GM21367 (cell line): Measurements from ENCODE around the gene CYS1.

ENCODE experiments used
- ATAC-seq: cut with Tn5 transposase; IDR thresholded peaks from one replicate; pipeline ENCODE4 v1.9.1; 2021; ENCODE audit not compliant: unreplicated experiment

Gene CYS1

DNA sequence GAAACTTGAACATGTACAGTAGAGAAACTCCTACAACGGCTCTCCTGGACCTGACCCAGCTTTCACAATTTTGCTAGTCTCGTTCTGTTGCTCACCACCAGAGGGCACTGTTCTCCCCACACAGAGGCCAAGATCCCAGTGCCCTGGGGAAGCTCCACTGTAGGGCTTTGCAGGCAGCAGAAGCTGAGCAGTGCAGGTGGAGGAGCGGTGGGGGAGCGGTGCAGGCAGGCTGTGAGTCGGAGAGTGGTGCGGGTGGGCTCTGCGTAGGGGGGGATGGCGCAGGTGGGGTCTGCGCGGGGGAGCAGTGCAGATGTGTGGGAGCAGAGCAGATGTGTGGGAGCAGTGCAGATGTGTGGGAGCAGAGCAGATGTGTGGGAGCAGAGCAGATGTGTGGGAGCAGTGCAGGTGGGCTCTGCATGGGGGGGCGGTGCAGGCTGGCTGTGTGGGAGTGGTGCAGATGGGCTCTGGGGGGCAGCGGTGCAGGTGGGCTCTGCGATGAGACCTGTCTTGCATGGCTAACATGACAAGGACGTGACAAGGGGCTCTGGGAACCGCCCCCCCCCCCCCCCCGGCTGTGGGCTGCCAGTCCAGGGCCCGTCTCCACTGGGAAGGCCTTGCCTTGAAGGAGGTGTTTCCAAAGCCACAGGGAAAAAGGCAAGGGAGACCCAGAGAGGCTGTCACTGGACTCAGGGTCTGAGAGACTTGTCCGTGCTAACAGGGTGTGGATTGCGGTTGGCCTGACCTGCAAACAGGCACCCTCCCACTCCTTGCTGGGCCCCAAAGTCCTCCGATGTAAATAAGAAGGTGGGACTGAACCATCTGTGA is 7.3 kb downstream of the CYS1 start:
- no peak for ATAC-seq

DNA sequence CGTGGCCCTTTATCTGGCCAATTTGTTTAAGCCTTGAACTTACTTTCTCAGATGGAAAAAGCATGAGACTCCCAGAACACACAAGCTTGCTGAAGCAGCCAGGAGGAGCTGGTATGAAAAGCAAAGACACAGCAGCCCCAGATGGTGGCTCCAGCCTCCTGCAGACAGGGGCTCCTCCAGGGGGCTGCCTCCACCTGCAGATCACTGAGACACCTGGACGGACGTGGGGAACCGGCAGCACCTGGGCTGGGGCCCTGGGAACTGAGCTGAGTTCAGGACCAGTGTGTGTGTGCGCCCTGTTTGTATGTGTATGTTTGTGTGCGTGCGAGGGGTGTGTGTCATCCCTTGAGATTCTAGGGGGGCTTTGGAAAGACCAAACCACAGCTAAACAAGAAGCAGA is 8.6 kb downstream of the CYS1 start:
- ATAC-seq, result no peak

DNA sequence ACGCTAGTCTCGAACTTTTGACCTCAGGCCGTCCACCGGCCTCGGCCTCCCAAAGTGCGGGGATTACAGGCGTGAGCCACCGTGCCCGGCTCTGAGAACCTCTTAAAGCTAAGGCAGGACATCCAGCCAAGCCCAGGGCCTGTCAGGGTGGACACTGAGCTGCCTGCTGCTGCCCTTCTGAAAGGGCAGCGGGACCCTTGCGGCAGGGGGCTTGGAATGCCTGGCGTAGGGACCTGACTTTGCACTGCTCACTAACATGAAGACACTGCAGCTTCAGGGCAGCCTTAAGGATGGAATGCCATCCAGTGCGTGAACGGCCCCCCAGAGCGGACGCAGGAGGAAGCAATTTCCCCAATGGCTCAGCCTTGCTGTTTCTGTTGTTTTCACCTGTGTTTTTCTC is 9.0 kb downstream of the CYS1 start:
- ATAC-seq, result no peak

DNA sequence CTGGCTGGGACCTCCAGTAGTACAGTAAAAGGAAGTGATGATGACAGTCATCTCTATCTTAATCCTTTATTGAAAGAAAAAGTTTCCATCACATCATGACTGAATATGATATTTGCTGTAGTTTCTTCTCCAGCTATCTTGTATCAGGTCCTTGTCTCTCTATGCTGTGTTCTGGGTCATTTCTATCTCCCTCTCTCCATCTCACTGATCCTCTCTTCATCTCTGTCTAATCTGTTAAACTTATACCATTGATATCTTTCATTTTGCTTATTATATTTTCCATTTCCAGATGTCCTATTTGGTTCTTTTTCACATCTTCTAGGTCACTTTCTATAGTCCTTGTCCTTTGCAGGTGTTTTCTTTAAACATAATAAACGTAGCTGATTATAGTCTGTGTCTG is 12.3 kb downstream of the CYS1 start:
- ATAC-seq, result no peak

DNA sequence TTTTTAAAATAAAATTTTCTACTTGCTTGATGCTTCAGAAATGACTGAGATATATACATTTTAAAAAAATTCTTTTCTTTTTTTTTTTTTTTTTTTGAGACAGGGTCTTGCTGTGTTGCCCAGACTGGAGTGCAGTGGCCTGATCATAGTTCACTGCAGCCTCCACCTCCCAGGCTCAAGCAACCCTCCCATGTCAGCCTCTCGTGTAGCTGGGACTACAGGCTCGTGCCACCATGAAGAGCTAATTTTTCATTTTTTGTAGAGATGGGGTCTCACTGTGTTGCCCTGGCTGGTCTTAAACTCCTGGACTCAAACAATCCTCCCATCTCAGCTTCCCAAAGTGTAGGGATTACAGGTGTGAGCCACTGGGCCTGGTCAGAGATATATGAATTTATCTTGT is 12.9 kb downstream of the CYS1 start:
- no peak for ATAC-seq

DNA sequence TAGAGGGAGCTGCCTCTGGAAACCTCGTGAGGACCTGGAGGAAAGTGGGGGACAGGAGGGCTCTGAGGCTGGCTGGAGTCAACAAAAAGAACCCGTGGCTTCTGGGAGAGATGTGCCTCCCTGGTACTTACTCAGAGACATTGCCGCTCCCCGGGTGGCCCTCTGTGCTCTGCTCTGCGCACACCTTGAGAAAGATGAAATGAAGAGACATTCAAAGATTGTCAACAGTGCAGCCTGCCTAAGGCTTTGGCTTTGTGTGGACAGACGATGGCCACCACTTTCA is 14.5 kb downstream of the CYS1 start:
- ATAC-seq, result no peak

DNA sequence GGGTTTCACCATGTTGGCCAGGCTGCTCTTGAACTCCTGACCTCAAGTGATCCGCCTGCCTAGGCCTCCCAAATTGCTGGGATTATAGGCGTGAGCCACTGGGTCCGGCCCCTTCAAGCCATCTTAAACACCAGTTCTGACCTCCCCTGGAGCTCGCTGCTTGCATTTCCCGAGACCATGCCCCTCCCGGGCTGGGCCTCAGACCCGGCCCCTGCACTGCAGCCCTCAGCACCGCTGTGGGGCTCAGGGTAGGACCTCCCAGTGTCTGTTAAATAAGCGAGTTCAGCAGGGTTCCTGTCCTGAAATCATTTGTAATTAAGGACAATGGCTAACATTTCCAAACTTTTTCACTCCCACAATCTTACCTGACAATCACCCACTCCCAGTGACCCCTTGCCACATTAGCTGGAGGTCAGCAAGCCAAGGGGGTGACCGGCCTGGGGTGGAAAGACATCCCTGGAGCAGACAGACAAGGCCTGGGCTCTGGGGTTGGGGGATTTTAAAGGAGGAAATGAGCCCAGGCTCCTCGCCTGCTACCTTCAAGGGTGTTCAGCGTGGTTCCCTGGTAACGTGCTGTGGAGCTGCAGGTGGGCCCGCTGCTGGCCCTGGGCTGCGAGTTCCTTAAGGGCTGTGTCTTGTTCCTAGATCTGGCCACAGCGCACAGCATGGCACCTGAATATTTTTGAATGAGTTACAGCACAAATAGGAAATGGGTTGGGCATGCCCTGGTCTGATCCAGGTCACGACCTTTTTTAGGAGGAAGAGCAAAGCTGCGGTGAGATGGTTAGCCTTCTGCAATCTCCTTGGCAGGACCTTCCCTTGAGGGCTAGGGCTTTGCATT is 15.1 kb downstream of the CYS1 start:
- ATAC-seq, result no peak

DNA sequence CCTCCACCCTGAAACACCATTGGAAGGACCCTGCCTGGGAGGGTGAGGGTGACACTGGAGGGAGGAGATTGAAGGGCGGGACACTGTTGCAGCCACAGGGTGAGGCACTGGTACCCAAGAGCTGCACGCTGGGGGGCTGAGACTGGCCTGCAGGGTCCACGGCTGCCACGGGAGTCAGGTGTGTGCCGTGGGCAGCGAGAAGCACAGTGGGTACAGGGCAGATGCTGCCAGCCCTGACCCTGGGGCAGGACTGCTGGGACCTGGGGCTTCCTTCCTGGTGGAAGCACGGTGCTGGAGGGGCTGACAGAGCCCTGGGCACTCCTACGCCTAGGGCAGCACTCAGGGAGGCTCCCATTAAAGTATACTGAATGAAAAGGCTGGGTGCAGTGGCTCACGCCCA is 16.6 kb downstream of the CYS1 start:
- no peak for ATAC-seq

DNA sequence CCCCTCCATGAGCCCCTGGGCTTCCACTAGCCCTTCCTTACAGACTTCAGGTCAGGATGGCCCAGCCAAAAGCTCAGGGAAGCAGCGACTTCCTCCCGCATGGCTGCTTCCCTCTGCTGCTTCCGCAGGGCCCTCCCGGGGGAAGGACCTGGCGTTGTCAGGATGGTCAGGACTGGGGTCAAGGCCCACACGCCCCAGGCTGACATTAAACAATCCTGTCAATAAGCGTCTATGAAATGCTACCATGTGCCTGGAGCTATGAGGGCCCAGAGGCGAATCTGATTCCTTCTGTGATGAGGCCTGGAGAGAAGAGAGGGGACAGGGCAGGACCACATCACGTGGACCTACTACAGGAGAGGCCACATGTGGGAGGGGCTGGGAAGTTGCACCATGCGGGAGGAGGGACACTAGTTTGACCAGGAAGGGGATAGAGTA is 17.3 kb downstream of the CYS1 start:
- no peak for ATAC-seq

DNA sequence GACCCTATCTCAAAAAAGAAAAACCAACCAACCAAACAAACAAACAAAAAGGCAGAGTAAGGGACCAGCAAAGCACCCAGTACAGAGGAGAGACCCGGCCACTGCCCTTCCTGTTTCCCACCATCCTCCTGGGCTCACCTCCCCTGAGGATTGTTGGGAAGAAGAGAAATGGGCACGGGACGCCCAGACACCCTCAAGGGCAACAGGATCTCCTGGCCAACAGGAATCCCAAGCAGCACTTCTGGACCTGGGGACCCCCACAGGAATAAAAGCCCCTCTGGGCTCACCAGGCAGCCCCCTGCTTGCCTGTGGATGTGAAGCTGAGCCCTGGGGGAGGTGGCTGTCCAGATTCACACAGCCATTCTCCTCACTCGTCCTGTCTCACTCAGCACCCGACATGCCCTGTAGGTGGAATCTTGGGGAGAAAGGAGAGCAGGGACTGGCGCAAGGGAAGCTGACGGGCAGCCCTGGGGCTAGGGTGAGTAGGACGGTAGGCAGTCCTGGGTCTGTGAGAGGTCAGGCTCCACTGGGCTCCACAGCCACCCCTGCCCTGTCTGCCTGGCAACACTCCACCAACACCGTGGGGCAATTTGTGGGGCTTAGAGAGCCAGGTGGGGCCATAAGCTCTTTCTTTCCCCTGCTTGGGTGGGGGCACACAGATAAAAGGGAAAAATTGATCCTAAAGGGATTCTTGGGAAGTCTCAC is 18.8 kb downstream of the CYS1 start:
- no peak for ATAC-seq

DNA sequence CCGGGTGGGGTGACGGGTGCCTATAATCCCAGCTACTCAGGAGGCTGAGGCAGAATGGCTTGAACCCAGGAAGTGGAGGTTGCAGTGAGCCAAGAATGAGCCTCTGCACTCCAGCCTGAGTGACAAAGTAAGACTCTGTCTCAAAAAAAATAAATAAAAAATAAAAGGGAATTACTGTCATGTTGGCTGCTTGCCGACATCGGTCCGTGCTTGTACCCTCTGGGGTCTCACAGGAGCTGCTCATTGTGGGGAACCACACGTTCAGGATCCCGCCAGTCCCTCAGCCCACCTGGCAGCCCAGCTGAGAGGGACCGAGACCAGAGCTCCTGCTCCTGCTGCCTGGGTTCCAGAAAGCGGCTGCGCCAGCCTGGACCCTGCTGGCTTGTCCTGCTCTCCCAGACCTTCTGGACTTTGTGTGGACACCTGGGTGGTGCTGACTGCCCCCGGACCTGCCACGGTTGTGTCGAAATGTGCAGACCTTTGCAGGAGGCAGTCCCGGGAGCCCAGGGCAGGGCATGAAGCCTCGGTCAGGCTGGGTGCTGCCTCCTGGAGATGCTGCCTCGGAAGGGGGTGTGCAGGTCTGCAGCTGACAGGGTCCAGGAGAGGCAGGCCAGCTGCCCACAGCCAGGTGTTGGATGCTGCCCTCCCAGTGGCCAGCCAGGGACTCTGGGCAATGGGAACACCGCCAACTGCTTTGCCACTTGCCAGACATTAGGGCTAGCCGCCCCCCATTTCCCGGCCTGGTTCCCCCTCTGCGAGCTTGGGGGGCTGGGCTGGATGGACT is 20.5 kb downstream of the CYS1 start:
- no peak for ATAC-seq

DNA sequence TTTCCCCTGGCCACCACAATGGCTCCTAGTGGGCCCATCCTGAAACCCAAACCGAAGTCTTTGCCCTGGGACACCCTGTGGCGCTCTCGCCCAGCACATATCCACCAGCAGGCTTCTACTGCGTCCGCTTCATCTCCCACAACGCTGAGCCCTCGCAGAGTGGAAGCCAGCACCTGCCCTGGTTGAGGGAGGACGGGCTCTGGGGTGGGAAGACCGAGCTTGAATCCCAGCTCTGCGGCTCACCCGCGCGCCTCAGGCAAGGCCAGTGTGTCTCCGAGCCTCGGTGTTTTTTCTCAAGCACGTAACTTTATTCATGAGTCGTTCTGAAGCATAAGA is 21.2 kb downstream of the CYS1 start:
- ATAC-seq, result no peak

DNA sequence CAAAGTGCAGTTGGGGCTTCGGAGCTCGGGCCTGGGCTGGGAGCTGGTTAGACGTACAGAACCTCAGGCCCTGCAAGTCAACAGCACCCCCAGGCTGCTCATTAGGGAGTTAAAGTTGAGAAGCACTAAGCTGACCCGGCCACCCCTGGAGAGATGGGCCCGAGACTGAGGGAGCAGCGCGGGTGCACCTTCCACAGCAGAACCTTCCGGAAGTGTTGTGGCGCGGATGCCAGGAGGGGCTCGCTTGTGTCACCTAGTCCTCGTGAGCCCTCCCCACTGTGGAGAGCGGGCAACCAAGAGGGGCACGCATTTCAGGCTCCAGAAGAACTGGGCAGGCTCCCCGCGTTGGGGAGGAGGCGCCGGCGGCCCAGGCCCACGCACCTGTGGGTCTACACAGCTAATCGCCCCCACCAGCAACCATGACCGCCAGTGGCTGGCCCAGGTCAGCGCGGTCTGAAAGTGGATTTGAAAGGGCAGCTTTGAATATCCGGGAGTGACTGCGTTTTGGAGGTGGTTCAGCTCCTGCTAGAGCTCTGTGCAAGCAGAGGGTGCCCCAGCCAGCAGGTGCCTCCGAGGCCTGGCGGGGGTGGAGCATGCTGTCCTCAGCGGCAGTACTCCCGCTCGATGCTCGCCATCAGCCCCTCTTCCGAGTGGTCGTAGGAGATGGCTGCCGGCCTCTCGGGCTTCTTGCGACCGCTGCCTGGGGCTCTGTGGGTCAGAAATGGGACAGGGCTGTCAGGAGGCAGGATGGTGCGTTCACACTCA is 21.8 kb downstream of the CYS1 start:
- ATAC-seq, result no peak

DNA sequence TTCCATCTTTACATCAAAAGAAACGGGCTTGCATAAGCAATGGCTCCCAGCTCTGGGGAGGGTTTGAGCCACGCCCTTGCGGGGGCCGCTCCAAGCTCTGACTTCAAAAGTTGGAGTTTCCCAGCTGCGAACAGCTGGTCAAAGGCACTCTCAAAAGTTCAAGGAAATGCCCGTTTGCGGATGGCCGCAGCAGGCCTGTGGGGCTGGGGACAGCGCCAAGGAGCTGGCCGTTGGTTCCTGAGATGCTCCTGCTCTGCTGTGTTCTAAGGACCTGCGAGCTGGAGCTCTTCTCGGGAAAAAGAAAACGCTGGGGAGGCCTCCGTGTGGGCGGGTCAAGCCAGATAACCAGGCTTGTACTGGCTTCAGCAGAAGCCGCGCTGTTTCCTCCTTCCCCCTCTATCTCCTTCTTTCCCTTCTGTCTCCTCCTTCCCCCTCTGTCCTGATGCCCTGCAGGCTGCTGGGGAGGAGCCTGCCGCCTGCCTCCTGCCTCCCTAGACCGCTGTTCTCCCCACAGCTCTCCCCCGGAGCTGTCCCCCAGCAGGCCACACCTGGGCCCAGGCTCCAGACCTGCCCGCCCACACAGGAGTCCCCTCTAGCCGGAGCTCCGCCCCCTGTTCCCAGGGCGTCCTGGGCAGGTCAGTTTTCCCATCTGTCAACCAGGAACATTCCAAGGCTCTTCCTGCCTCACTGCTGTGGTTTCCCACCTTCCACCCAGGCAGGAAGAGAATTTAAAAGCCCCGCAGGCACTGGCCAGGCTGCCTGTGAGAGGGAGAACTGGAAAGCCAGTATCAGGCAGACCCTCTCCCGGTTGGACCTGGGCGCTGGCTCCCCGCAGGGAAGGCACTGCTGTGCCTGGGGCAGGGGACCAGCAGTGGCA is 22.7 kb downstream of the CYS1 start:
- ATAC-seq, result no peak

DNA sequence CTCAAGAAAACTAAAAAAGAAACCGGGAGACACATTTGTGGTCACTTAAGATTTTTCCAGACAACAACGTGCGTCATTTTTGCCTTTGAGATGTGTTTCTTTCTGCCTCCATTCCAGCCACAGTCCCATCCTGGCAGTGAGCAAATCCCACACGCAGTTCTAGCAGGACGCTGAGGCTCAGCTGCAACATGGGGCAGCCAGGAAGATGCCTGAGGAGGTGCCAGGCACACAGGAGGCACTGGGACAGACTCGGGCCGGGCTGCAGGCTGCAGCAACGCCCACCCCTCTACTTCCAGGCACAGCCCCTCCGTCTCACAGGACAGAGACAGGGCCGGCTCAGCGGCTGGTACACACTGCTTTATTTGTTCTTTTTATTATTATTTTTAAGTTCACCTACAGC is 23.8 kb downstream of the CYS1 start:
- no peak for ATAC-seq

DNA sequence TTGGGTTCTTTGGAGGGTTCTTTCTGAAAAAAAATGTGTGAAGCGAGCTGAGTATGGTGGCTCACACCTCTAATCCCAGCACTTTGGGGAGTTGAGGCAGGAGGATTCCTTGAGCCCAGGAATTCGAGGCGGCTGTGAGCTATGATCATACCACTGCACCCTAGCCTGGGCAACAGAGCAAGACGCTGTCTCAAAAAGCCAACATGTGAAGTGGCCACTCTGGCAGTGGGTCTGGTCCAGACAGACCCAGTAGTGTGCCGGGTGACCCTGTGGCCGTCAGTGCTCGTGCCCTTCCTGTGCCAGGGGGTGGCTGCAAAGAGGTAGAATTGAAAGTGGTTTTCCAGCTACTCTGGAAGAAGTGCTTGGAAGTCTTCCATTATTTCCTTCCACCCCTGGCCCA is 25.2 kb downstream of the CYS1 start:
- ATAC-seq, result no peak

DNA sequence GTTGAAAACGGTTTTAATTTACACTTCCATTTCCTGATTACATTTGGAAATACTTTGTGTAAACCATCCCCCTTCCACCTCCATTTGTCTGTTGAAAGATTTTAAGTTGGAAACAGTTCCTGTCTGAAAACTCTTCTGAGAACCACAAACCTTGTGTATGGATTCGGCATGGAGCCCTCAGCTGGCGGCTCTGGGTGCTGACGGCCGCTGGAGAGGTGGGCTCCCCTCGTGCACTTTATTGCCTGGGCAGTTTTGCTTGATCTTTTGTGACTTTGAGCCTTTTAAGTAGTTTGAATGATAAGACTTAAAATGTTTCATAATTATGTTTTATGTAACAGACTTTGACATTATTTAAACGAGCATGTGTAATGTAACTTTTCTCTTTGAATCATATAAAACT is 25.8 kb downstream of the CYS1 start:
- ATAC-seq, result no peak

DNA sequence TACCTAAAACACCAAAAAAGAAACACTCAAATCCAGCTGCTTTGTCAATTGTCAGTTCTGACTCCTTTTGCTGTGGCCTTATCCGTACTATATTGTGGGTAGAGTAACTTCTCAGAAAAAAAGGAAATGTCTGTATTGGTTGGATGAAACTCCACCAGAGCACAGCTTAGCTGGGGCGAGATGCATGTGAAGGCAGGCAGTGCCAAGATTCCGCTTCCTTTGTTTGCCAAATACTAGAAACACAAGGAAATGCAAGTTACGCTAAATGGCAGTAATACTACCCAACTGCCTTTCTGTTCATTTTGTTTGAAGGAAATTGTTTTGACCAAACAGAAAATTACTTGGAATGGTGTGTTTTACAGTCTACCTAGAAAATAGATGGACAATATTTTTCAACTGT is 26.9 kb downstream of the CYS1 start:
- no peak for ATAC-seq

DNA sequence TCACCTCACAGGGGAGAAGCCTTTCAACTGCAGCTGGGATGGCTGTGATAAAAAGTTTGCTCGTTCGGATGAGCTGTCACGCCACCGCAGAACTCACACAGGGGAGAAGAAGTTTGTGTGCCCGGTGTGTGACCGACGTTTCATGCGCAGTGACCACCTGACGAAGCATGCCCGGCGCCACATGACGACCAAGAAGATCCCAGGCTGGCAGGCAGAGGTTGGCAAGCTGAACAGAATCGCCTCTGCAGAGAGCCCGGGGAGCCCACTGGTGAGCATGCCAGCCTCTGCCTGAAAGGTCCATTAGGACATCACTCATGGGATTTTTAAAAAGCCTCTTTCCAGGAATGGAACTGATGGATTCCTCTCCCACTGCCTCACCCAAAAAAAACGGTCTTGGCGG is 28.0 kb downstream of the CYS1 start:
- ATAC-seq, result no peak
